GM19438 (cell line): ENCODE results near the gene GLCE.

Source experiments
- ATAC-seq: cut with Tn5 transposase; IDR thresholded peaks from one replicate; pipeline ENCODE4 v1.9.1; 2021; ENCODE audit warnings: low read depth; ENCODE audit not compliant: unreplicated experiment

GLCE gene

GRCh38 chr15:69314131-69314530 is 153.7 kb downstream of the GLCE start:
- no peak for ATAC-seq

- ATAC-seq = no peak
Measured at GRCh38 chr15:69314736-69315135, 154.3 kb downstream of the GLCE start.

GRCh38 chr15:69315402-69316110 is 155.1 kb downstream of the GLCE start:
- no peak for ATAC-seq

GRCh38 chr15:69316291-69316690 is 155.9 kb downstream of the GLCE start:
- ATAC-seq = no peak

- ATAC-seq = no peak
Measured at GRCh38 chr15:69317392-69317841, 157.0 kb downstream of the GLCE start.

GRCh38 chr15:69318033-69318432 is 157.6 kb downstream of the GLCE start:
- no peak for ATAC-seq

- ATAC-seq = no peak
Measured at GRCh38 chr15:69319384-69320375, 159.2 kb downstream of the GLCE start.

GRCh38 chr15:69320977-69321554 is 160.6 kb downstream of the GLCE start:
- no peak for ATAC-seq
